SH-SY5Y (cell line): ENCODE results near the gene KRR1.

Experiments used
- GATA2 ChIP-seq: IDR thresholded peaks from 2 replicates; pipeline ENCODE4 v1.6.1; 2011; ENCODE audit warnings: mild to moderate bottlenecking, low read depth, low read length
- GATA3 ChIP-seq: IDR thresholded peaks from 2 replicates; pipeline ENCODE4 v1.6.1; 2011; ENCODE audit warnings: low read depth, mild to moderate bottlenecking, low read length, moderate library complexity

The KRR1 gene

GRCh38 chr12:75488553-75488952 lies 22.9 kb downstream of the KRR1 start:
- no peak for TF ChIP-seq GATA2
- no peak for TF ChIP-seq GATA3

GRCh38 chr12:75487308-75487707 lies 24.1 kb downstream of the KRR1 start:
- TF ChIP-seq GATA3 (no peak), GATA2 (no peak)

GRCh38 chr12:75483431-75483830 lies 28.0 kb downstream of the KRR1 start:
- TF ChIP-seq GATA3 = no peak
- no peak for TF ChIP-seq GATA2

GRCh38 chr12:75482646-75483045 lies 28.8 kb downstream of the KRR1 start:
- TF ChIP-seq GATA3 (no peak), GATA2 (no peak)

- TF ChIP-seq GATA3 (no peak), GATA2 (no peak)
Observed at GRCh38 chr12:75481774-75482173, 29.6 kb downstream of the KRR1 start.

GRCh38 chr12:75481013-75481705 lies 30.2 kb downstream of the KRR1 start:
- no peak for TF ChIP-seq GATA3

- TF ChIP-seq GATA2 (no peak), GATA3 (no peak)
Observed at GRCh38 chr12:75480469-75480949, 30.9 kb downstream of the KRR1 start, which contains the start of gene GLIPR1. GLIPR1 (plus strand) TSS chr12:75480755; CDS start chr12:75480881, 126 bp downstream.

GRCh38 chr12:75479963-75480461 lies 31.4 kb downstream of the KRR1 start:
- no peak for TF ChIP-seq GATA3
- no peak for TF ChIP-seq GATA2

- TF ChIP-seq GATA3 (no peak), GATA2 (no peak)
Observed at GRCh38 chr12:75478116-75478794, 33.2 kb downstream of the KRR1 start.

- TF ChIP-seq GATA2 (no peak), GATA3 (no peak)
Observed at GRCh38 chr12:75477137-75477536, 34.3 kb downstream of the KRR1 start.

GRCh38 chr12:75476071-75476470 lies 35.3 kb downstream of the KRR1 start:
- TF ChIP-seq GATA3 = no peak
- no peak for TF ChIP-seq GATA2

- TF ChIP-seq GATA3 = no peak
- no peak for TF ChIP-seq GATA2
Observed at GRCh38 chr12:75474116-75474515, 37.3 kb downstream of the KRR1 start.

GRCh38 chr12:75471902-75472890 lies 39.2 kb downstream of the KRR1 start:
- TF ChIP-seq GATA2 (no peak), GATA3 (no peak)

- TF ChIP-seq GATA3 (no peak), GATA2 (no peak)
Observed at GRCh38 chr12:75460204-75460603, 51.2 kb downstream of the KRR1 start.

GRCh38 chr12:75459755-75460154 lies 51.7 kb downstream of the KRR1 start:
- TF ChIP-seq GATA2 (no peak), GATA3 (no peak)
